HG03280 (cell line): ENCODE measurements around the gene AKAP13.
A peak's percentile ranks its signal among the peaks of the same experiment; 100 is the strongest.
"Not testable (repeated sequence)": the region's sequence is repeated elsewhere in the genome, so short reads cannot be mapped to it uniquely, and the experiment has no call there.

Experiments used
- ATAC-seq: cut with Tn5 transposase; IDR thresholded peaks from one replicate; pipeline ENCODE4 v1.9.1; 2021; ENCODE audit warnings: mild to moderate bottlenecking, moderate library complexity; ENCODE audit not compliant: unreplicated experiment

AKAP13 gene

GRCh38 chr15:85440451-85440850 is 60.0 kb downstream of the AKAP13 start:
- ATAC-seq, result peak; percentile 62

GRCh38 chr15:85441854-85442253 is 61.5 kb downstream of the AKAP13 start:
- ATAC-seq, result not testable (repeated sequence)

GRCh38 chr15:85443046-85443445 is 62.6 kb downstream of the AKAP13 start:
- ATAC-seq, result peak; percentile 41

- ATAC-seq, result peak; percentile 74
Measured at GRCh38 chr15:85443593-85444087, 63.2 kb downstream of the AKAP13 start.

- ATAC-seq, result no peak
Measured at GRCh38 chr15:85444122-85444745, 63.8 kb downstream of the AKAP13 start.

GRCh38 chr15:85445361-85445760 is 65.0 kb downstream of the AKAP13 start:
- no peak for ATAC-seq

GRCh38 chr15:85451099-85451700 is 70.8 kb downstream of the AKAP13 start:
- no peak for ATAC-seq

- no peak for ATAC-seq
Measured at GRCh38 chr15:85452436-85452835, 72.0 kb downstream of the AKAP13 start.

- no peak for ATAC-seq
Measured at GRCh38 chr15:85453144-85453872, 72.9 kb downstream of the AKAP13 start.

- no peak for ATAC-seq
Measured at GRCh38 chr15:85454403-85454802, 74.0 kb downstream of the AKAP13 start.

- ATAC-seq, result no peak
Measured at GRCh38 chr15:85455891-85456290, 75.5 kb downstream of the AKAP13 start.

- ATAC-seq, result peak; percentile 32
Measured at GRCh38 chr15:85456798-85457197, 76.4 kb downstream of the AKAP13 start.

- peak; percentile 87 for ATAC-seq
Measured at GRCh38 chr15:85457392-85457968, 77.1 kb downstream of the AKAP13 start.

GRCh38 chr15:85458764-85459163 is 78.4 kb downstream of the AKAP13 start:
- ATAC-seq, result no peak

GRCh38 chr15:85462029-85462428 is 81.6 kb downstream of the AKAP13 start:
- no peak for ATAC-seq

- no peak for ATAC-seq
Measured at GRCh38 chr15:85463276-85463892, 83.0 kb downstream of the AKAP13 start.

- no peak for ATAC-seq
Measured at GRCh38 chr15:85463976-85464375, 83.6 kb downstream of the AKAP13 start.

GRCh38 chr15:85464471-85464870 is 84.1 kb downstream of the AKAP13 start:
- ATAC-seq, result no peak

GRCh38 chr15:85470563-85471271 is 90.3 kb downstream of the AKAP13 start:
- no peak for ATAC-seq

GRCh38 chr15:85472349-85472748 is 91.9 kb downstream of the AKAP13 start:
- no peak for ATAC-seq

- no peak for ATAC-seq
Measured at GRCh38 chr15:85473455-85473854, 93.1 kb downstream of the AKAP13 start.
